Skeletal muscle tissue (tissue), 4 donors: ENCODE results near the gene KCNN2. TPM values are rescaled to one million over a fixed set of nuclear protein-coding genes. Genes with fewer than 3 reads are reported as not detected.

Source experiments
- H3K27ac ChIP-seq: one replicate; pipeline ENCODE4 v1.7.0; 2013; ENCODE audit warnings: mild to moderate bottlenecking, low read depth, low read length, inconsistent platforms
- H3K27me3 ChIP-seq, 3 donors: one replicate each; pipeline ENCODE4 v1.7.0; 2013; ENCODE audit warnings: low read length in 3 of 3; ENCODE audit not compliant: control insufficient read depth in 3 of 3, insufficient read depth in 3 of 3
- H3K36me3 ChIP-seq, 3 donors: one replicate each; pipeline ENCODE4 v1.7.0; 2013; ENCODE audit warnings: low read length in 3 of 3; ENCODE audit not compliant: control insufficient read depth in 3 of 3, insufficient read depth in 3 of 3
- H3K4me1 ChIP-seq, 3 donors: one replicate each; pipeline ENCODE4 v1.7.0; 2013; ENCODE audit warnings: low read length in 3 of 3, mild to moderate bottlenecking in 3 of 3; ENCODE audit not compliant: control insufficient read depth in 3 of 3, insufficient read depth in 3 of 3
- H3K4me3 ChIP-seq, 3 donors: one replicate each; pipeline ENCODE4 v1.7.0; 2013; ENCODE audit warnings: low read length in 3 of 3
- H3K9ac ChIP-seq, 3 donors: one replicate each; pipeline ENCODE4 v1.7.0; 2013; ENCODE audit warnings: low read length in 3 of 3, mild to moderate bottlenecking in 3 of 3, moderate library complexity in 2 of 3, low read depth in 1 of 3
- H3K9me3 ChIP-seq, 3 donors: one replicate each; pipeline ENCODE4 v1.7.0; 2013; ENCODE audit warnings: low read length in 3 of 3; ENCODE audit not compliant: control insufficient read depth in 3 of 3
- total RNA-seq: library from RNA; depleted of rRNA; stranded (reverse); fragments of >200 nt; gene quantifications from one replicate; pipeline ENCODE4 v1.2.3, GENCODE V29; 2014
- donor health status: Osteomylitis.

The KCNN2 gene
- total RNA-seq, 1 donor from 2014 or later, result 16.2 TPM

DNA sequence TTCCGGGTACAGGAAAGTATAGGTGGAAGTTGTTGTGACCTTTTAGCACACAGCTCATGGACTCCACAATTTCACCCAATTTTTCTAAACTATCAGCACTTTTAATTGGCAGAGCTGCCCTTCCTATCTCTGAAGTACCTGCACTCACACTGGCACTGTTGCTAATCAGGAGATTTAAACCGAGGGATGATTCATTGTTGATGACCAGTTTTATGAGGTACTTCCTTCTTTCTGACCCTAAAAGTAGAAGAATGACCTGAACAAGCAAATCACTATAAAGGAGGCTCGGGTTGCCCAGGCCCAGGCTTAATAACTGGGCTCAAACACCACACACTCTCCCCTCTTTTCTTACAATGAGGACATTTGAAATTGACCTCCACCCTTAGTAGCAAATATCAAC, 105.9 kb downstream of the KCNN2 start:
- H3K9me3 ChIP-seq, result no peaks in the 10 kb centered on the region
- no peak overlapping the region for H3K4me3 ChIP-seq
- no peak overlapping the region for H3K9ac ChIP-seq
- H3K27me3 ChIP-seq, result no peaks in the 10 kb centered on the region
- H3K27ac ChIP-seq, result no peak overlapping the region
- no peaks in the 10 kb centered on the region for H3K4me1 ChIP-seq
- no peaks in the 10 kb centered on the region for H3K36me3 ChIP-seq

- no peaks in the 10 kb centered on the region for H3K9me3 ChIP-seq
- no peaks in the 10 kb centered on the region for H3K36me3 ChIP-seq
- H3K4me1 ChIP-seq, result no peaks in the 10 kb centered on the region
- no peak overlapping the region for H3K27ac ChIP-seq
- no peaks in the 10 kb centered on the region for H3K27me3 ChIP-seq
- no peak overlapping the region for H3K4me3 ChIP-seq
- H3K9ac ChIP-seq, result no peak overlapping the region
These were observed 107.5 kb downstream of the KCNN2 start for GRCh38 chr5:114469372-114469771.

- Histone ChIP-seq H3K27me3 (no peaks in the 10 kb centered on the region), H3K4me3 (no peak overlapping the region), H3K27ac (no peak overlapping the region), H3K9ac (no peak overlapping the region), H3K9me3 (no peaks in the 10 kb centered on the region), H3K36me3 (no peaks in the 10 kb centered on the region), H3K4me1 (no peaks in the 10 kb centered on the region)
These were observed 109.7 kb downstream of the KCNN2 start for GRCh38 chr5:114471529-114471928.

DNA sequence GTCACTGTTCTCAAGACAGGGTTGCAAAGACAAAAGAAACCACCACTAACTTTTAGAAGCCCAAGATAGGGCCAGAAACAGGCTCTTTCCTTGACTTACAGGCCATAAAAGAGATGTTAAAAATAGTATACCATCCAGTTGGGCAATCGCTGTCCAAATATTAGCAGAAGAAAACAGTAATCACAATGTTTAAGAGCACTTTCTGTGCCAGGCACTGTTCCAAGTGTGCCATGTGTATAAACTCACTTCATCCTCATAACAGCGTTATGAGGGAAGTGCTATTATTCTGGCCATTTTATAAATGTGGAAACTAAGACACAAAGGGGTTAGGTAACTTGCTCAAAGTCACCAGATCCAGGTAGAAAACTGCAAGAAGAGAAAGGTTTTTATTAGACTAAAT, 111.7 kb downstream of the KCNN2 start:
- no peaks in the 10 kb centered on the region for H3K36me3 ChIP-seq
- H3K4me3 ChIP-seq, result no peak overlapping the region
- H3K9ac ChIP-seq, result no peak overlapping the region
- peaks cover 0 to 2% (median 0%) of the 10 kb centered on the region in 3 donors for H3K9me3 ChIP-seq
- H3K27ac ChIP-seq, result no peak overlapping the region
- no peaks in the 10 kb centered on the region for H3K27me3 ChIP-seq
- no peaks in the 10 kb centered on the region for H3K4me1 ChIP-seq

DNA sequence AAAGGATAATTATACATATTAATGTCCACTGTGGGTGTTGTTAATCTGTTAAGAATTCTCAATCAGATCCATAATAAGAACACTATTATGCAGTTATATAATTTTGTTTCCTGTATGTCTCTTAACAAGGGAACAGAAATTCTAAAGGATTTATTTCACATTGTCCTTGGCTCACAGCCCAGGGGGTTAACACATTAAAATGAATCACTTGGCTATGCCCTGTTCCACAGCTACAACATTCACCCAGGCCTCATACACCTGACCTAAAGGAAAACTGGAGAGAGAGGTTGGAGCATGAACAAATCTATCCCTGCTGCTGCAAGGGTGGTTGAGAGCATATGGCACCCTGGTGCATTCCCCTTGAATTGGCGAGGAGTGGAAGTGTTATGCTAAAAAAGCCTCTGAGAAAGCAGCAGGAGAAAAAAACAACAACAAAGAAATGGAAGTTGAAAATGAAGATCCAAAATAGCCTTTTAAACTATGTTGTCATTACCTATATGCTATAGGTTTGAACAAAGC, 116.0 kb downstream of the KCNN2 start:
- Histone ChIP-seq H3K4me3 (no peak overlapping the region), H3K9me3 (peaks cover 0 to 2% (median 0%) of the 10 kb centered on the region in 3 donors), H3K27me3 (no peaks in the 10 kb centered on the region), H3K9ac (no peak overlapping the region), H3K4me1 (no peaks in the 10 kb centered on the region), H3K36me3 (no peaks in the 10 kb centered on the region), H3K27ac (no peak overlapping the region)

GRCh38 chr5:114500756-114501155, 138.9 kb downstream of the KCNN2 start:
- Histone ChIP-seq H3K9ac (no peak overlapping the region), H3K4me1 (no peaks in the 10 kb centered on the region), H3K36me3 (no peaks in the 10 kb centered on the region), H3K9me3 (no peaks in the 10 kb centered on the region), H3K27ac (no peak overlapping the region), H3K27me3 (no peaks in the 10 kb centered on the region), H3K4me3 (no peak overlapping the region)

- Histone ChIP-seq H3K27me3 (no peaks in the 10 kb centered on the region), H3K9ac (no peak overlapping the region), H3K4me3 (no peak overlapping the region), H3K9me3 (no peaks in the 10 kb centered on the region), H3K4me1 (no peaks in the 10 kb centered on the region), H3K27ac (no peak overlapping the region), H3K36me3 (no peaks in the 10 kb centered on the region)
These were observed 142.7 kb downstream of the KCNN2 start for GRCh38 chr5:114504560-114504959.

DNA sequence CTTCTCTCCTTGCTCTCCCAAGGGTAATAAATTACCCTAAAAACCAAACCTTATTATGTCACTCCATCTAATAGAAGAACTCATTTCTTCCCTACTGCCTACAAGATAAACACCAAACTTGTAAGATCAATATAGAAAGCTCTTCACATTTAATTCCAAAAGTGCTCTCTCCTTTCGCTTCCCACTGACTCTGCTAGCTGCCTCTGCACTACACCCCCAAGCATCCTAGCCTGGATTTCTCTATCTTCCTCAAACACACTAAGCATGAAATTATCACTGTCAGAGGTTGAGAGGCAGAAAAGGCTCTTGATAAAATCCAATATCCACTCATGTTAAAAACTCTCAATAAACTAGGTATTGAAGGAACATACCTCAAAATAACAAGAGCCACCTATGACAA, 162.4 kb downstream of the KCNN2 start:
- Histone ChIP-seq H3K36me3 (no peaks in the 10 kb centered on the region), H3K4me1 (no peaks in the 10 kb centered on the region), H3K9me3 (no peaks in the 10 kb centered on the region), H3K9ac (no peak overlapping the region), H3K27ac (no peak overlapping the region), H3K27me3 (no peaks in the 10 kb centered on the region), H3K4me3 (no peak overlapping the region)

DNA sequence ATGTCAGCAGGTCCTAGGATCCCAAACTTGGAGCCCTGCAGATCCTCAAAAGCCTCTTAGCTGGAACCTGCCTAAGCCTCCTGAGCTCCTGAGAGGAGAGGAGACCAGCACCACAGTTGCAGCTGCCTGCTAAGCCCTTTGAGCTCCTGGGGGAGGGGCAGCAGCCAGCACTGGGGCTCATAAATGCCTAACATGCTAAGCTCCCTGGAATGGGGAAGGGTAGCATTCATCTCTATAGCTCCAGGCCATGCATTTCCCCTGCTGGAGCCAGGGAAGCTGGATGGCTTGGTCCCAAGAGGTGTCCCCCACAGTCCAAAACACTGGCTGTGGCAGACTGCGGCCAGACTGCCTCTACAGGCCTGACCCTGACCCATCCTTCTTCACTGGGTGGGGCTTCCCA, 182.7 kb downstream of the KCNN2 start:
- Histone ChIP-seq H3K4me3 (no peak overlapping the region), H3K27ac (no peak overlapping the region), H3K4me1 (no peaks in the 10 kb centered on the region), H3K27me3 (no peaks in the 10 kb centered on the region), H3K9me3 (no peaks in the 10 kb centered on the region), H3K9ac (no peak overlapping the region), H3K36me3 (no peaks in the 10 kb centered on the region)
